ENCODE data around the gene PDLIM7.
A peak's percentile ranks its signal among the peaks of the same experiment; 100 is the strongest.
"Not testable (repeated sequence)": the region's sequence is repeated elsewhere in the genome, so short reads cannot be mapped to it uniquely, and the experiment has no call there.

PDLIM7 gene

GRCh38 chr5:177497292-177498012 lies at the start of gene PDLIM7:
Gene PDLIM7 (minus strand): TSS chr5:177497604. CDS start chr5:177496512, 1,092 bp downstream.
- peak; percentile 82 for DNase-seq (ENCODE audit: low spot score)

DNA sequence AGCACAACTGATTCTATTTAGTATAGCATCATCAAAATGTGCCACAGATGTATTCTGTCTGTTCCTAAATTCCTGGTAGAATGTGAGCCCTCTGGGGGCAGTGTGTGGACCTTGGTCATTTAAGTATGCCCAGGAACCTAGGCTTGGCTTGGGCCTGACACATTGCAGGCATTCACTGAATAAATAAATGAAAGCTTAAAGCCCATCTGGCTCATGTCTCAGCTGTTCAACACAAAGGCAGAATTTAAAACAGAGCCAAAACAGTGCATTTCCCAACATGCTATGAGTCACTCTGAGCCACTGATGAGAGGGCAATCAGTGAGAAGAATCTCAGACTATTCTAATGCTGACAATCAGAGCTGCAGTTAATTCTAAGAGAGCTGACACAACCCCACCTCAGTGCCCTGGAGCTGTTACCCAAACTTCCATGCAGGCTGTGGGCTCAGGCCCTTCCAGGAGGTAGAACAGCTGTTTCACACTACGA lies 48.9 kb upstream of the PDLIM7 start:
- peak; percentile 84 for DNase-seq (ENCODE audit: low spot score)

GRCh38 chr5:177545487-177546257 lies 48.3 kb upstream of the PDLIM7 start:
- DNase-seq (ENCODE audit: low spot score) = peak; percentile 36

GRCh38 chr5:177542816-177543465 lies 45.5 kb upstream of the PDLIM7 start:
- no peak for DNase-seq (ENCODE audit: low spot score)

DNA sequence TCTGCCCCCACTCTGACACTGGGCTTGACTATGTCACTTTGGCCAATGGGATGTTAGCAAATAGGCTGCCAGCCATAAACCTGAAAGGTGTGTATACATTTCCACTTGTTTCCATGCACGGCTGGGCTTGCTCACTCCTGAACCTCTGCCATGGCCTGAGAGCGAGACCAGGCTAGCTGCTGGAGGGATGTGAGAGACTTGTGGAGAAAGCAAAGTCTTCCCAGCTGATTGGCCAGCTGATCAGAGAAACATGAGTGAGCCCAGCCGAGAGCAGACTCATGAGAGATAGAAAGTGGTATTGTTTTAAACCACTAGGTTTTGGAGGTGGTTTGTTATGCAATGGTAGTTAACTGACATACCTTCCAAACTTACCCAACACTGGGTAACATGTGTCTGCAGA lies 43.0 kb upstream of the PDLIM7 start:
- DNase-seq (ENCODE audit: low spot score) = no peak

GRCh38 chr5:177539411-177539810 lies 42.0 kb upstream of the PDLIM7 start:
- DNase-seq (ENCODE audit: low spot score) = no peak

DNA sequence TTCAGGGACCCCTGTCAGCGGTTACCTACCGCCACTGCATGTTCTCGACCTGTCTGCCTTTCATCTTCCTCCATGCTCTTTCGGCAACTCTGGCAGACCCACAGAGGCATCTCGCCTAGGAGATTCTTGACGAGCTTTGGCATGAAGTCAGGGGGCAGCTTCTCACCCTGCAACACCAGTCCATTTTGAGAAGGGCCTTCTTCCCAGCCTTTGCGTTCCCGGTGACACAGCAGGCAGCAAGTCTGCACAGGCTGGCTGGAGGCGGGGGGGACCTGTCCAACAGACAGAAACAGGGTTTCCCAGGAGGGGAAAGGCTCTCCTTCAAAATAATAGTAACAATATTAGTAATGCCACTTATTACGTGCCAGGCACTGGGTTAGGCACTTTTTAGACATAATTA lies 41.5 kb upstream of the PDLIM7 start:
- no peak for DNase-seq (ENCODE audit: low spot score)

DNA sequence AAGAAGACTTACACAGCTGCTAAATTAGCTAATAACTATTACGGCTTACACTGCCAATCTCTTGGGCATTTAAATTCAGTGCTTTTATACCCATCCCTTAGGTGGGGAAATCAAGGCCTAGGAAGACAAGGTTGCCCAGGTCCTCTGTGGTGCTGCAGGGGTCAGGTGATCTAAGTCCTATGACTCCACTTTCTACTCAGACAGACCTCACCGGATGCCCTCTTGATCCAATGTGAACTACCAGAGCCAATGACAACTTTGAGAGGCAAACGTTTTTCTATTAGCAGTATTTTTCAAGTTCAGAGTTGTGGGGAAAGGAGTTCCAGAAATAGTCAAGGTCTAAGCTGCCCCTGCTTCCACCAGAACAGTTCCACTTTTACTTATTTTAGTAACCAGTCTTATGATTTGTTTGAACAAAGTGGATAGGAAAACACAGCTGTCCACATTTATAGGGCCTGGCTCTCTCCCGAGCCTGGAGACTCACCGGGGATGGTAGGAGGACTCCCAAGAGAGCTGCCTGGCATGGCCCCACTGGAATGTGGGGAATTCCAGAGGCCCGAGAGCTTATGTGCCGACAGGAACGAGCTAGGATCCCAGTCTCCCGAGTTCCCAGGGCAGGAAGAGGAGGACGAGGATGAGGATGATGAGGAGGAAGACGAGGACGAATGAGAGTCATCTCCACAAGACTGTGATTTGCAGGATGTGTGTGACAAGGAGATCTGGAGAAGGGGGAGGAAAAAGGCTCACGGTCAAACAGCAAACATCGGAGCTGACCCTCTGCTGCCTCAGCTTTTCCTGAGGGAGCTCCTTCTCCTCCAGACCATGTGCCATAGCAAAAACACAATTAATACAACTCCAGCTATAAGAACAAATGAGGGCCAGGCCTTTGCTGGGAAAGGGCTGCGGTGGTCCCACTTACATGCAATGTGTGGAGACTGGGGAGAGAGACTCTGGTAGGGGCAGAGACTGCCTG lies 40.3 kb upstream of the PDLIM7 start:
- DNase-seq (ENCODE audit: low spot score) = no peak

GRCh38 chr5:177536386-177536785 lies 39.0 kb upstream of the PDLIM7 start:
- no peak for DNase-seq (ENCODE audit: low spot score)

- DNase-seq (ENCODE audit: low spot score) = no peak
These were observed 37.7 kb upstream of the PDLIM7 start for GRCh38 chr5:177535125-177535524.

GRCh38 chr5:177534433-177534832 lies 37.0 kb upstream of the PDLIM7 start:
- not testable (repeated sequence) for DNase-seq (ENCODE audit: low spot score)

GRCh38 chr5:177531209-177531940 lies 34.0 kb upstream of the PDLIM7 start:
- no peak for DNase-seq (ENCODE audit: low spot score)

GRCh38 chr5:177530638-177531037 lies 33.2 kb upstream of the PDLIM7 start:
- no peak for DNase-seq (ENCODE audit: low spot score)

DNA sequence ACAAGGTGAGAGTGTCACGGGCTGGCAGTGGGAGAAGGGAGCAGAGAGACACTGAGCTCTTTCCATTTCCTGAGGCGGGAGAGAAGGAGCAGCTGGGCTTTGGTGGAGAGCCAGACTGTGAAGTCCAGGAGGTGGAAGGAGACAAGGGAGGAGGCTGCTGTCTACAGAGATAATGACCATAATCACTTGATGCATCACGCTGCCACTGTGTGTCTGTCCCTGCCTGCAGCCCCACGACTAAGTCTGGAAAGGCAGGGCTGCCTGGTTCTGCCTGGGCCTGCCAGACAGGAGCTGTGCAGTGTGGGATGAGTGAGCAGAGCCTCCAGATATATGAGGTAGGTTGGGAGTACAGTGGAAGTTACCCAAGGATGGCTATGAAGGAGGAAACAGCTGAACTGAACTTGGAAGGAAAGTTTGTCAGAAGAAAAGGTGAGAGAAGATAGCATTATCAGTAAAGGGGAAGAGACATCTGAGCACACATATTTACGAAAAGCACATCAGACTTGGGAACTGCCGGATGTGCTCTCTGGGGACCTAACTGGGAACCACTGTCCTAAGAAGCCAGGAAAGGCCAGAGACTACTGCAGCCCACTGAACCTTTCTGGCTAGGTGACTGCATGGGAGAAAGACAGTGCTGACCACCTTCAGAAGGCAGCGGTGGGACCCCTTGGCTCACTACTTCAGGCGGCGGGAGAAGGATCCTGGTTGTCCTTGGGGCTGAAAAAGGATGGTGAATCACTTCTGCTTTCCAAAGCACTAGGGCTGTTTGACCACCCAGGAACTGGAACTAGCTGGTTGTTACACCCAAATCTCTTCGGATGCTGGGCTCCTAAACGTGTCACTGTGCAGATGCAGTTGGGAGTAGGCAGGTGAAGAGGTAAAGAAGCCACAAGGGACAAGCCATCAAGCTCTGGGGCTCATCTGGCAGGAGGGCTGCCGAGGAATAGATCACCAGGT lies 32.1 kb upstream of the PDLIM7 start:
- no peak for DNase-seq (ENCODE audit: low spot score)

DNA sequence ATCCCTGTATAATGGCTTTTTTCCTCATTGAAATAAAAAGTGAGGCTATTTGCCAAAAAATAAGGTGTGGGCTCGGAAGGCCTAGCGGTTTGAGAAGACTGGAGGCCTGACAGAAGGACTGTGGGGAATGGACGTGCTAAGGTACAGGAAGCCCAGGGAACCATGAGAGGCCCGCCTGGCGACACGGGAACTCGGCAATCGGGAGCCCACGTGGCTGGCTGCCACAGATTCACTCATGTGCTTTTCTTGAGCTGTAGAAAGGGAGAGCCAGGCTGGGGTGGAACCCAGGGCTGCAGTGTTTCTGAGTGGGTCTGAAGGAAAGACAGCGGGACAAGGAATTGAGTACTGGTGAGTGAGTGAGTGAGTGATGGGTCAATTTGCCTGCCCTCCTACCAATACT lies 31.2 kb upstream of the PDLIM7 start:
- DNase-seq (ENCODE audit: low spot score) = no peak

- DNase-seq (ENCODE audit: low spot score) = no peak
These were observed 30.2 kb upstream of the PDLIM7 start for GRCh38 chr5:177527595-177527994.

GRCh38 chr5:177526791-177527190 lies 29.4 kb upstream of the PDLIM7 start:
- DNase-seq (ENCODE audit: low spot score) = no peak

DNA sequence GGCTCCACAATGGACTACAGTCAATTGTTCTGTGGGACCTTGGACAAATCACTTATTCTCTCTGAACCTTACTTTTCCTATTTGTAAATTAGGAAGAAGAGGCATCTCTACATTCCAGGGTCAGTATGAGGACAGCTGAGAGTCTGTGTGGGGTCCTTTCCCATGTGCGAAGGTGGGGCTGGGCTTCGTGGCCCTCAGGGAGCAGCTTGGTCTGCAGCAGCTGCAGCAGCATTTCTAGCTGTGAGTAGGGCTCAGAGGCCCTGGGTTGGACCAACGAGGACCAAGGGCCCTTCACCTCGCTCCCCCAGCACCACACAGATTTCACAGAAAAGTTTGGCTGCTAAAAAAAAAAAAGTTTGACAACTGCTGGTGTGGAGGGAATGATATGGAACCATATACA lies 28.8 kb upstream of the PDLIM7 start:
- DNase-seq (ENCODE audit: low spot score) = no peak

GRCh38 chr5:177524941-177525655 lies 27.7 kb upstream of the PDLIM7 start:
- DNase-seq (ENCODE audit: low spot score) = no peak

Data from pons (tissue), 1 donor.